ENCODE measurements around the gene PKDCC.
A peak's percentile ranks its signal among the peaks of the same experiment; 100 is the strongest.
"Not testable (repeated sequence)": the region's sequence is repeated elsewhere in the genome, so short reads cannot be mapped to it uniquely, and the experiment has no call there.

Gene PKDCC

GRCh38 chr2:42031281-42032223 is 16.3 kb upstream of the PKDCC start:
- ATAC-seq = no peak

DNA sequence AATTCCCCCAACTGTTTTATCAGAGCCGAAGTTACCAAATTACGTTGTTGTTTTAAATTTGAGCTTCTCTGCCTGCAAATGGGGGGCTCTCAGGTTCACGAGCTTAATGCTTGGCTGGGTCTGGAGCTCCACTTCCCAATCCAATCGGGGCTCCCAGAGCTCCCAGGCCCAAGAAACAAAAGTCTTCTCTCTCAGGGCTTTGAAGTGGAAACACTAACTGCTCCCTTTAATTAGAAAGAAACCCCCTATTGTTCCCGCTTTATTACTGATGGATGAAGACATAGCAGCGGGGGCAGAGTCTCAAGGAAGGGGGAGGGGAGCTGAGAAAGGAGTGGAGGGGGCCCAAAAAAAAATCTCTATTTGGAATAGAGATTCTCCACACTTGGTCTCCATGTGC is 15.6 kb upstream of the PKDCC start:
- no peak for ATAC-seq

DNA sequence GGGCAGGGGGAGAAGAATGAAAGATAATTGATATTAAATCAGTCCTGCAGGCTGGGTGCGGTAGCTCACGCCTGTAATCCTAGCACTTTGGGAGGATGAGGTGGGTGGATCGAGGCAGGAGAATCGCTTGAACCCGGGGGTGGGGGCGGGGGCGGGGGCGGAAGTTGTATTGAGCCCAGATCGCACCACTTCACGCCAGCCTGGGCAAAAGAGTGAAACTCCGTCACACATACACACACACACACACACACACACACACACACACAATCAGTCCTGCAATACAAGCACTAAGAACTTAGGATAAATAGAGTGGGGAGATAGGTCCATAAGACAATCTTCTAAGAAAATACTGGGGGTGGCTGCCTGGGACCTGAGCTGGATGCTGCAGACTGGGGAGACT is 15.1 kb upstream of the PKDCC start:
- ATAC-seq = no peak

DNA sequence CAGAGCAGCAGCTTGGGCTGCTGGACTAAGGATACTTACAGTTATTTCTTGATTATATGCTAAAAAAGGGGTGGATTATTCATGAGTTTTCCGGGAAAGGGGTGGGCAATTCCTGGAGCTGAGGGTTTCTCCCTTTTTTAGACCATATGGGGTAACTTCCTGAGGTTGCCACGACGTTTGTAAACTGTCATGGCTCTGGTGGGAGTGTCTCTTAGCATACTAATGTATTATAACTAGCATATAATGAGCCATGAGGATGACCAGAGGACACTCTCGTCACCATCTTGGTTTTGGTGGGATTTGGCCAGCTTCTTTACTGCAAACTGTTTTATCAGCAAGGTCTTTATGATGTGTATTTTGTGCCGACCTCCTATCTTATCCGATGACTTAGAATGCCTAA is 13.7 kb upstream of the PKDCC start:
- not testable (repeated sequence) for ATAC-seq

DNA sequence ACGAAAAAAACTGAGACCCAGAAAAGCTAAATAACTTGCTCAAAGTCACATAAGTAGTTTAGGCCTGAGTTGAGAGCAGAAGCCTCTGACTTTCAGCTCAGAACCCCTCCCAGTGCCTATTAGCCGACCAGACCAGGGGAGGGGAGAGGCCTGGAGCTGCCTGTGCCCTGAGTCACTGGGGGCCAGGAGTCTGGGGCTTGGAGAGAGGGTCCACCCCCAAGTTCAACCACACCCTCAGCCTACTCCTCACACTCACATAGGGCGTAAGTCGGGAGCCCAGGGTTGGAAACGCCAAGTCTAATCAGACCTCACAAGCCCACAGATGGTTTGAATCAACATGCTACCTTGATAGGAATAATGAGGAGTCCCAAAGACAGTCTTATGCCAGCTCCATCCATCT is 12.6 kb upstream of the PKDCC start:
- ATAC-seq = no peak

DNA sequence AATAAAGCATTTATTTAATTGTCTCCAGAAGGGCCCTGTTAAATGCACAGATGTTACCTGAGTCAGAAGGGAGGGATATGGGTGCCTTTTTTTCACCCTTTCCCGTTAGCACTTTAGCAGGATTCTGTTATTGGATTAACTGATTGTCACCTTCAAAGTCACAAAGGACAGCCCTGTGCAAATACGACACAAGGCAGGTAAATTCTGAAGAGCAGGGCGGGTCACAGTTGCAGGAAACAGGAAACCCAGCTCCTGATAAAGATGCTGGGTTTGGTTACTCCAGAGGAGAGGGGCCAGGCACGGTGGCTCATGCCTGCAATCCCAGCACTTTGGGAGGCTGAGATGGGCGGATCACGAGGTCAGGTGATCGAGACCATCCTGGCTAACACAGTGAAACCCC is 11.4 kb upstream of the PKDCC start:
- ATAC-seq = no peak

GRCh38 chr2:42036940-42037339 is 10.9 kb upstream of the PKDCC start:
- no peak for ATAC-seq

- no peak for ATAC-seq
Observed at GRCh38 chr2:42040643-42041278, 7.1 kb upstream of the PKDCC start.

DNA sequence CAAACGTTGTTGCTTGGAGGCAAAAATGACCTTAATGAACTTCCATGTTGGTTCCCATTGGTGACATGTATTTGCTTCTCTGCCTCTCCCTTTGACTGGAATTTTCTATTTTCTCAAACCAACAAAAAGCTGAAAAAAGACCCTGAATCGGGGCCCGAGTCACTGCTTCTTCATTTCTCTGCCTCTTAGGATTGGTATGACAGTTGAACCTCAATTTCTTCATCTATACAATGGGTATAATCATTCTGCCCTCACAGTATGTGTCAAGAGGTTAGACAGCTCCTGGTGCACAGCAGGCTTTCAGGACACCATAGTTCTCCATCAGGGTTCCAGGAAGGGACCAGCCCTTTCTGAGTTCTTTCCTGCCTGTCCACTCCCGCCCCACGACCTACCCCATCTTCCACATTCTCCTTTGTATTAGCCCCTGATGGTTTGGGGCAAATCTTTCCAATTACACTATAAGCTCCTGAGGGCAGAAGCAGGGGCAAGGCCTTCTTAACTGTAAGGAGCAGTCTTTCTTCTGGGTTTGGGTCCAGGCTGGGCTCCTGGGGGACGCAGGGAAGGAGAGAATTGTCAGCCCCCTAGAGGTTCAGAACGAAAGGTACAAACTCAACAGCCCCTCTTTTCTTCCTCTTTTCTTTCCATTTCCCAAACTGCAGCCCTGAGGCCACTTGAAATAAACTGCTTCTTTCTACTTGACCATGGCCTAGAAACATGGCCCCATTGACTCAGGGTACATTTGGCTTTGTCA is 6.3 kb upstream of the PKDCC start:
- no peak for ATAC-seq

DNA sequence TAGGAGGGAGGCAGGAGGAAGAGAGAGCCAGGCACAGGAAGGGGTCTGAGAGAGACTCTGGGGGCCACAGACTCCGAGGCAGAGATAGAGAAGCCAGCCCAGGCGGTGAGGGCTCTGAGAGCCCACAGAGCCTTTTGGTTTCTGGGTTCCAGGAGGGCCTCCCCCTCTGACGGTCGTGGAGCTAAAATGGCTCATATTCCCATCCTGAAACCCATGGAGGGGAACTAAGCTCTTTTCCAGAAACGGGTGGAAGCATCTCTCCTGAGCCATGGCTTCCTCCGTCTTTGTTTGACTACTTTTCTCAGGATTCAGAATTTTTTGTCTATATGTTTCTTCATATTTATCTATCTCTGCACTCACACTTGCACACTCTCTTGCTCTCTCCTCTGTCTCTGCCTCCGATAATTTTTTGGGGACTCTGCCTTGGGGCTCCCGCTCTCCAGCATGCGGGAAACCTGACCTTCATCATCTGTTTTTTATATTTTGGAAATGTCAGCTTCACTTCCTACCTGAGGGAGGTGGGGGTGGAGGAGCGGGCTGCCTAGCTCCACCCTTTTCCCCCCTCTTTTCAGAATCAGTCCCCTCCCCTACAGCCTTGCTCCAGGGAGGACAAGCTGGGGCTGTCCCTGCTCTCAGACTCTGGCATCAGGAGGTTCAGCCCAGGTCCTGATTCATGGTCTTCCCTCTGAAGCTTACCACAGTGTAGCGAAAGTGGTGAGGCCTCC is 5.0 kb upstream of the PKDCC start:
- ATAC-seq = no peak

DNA sequence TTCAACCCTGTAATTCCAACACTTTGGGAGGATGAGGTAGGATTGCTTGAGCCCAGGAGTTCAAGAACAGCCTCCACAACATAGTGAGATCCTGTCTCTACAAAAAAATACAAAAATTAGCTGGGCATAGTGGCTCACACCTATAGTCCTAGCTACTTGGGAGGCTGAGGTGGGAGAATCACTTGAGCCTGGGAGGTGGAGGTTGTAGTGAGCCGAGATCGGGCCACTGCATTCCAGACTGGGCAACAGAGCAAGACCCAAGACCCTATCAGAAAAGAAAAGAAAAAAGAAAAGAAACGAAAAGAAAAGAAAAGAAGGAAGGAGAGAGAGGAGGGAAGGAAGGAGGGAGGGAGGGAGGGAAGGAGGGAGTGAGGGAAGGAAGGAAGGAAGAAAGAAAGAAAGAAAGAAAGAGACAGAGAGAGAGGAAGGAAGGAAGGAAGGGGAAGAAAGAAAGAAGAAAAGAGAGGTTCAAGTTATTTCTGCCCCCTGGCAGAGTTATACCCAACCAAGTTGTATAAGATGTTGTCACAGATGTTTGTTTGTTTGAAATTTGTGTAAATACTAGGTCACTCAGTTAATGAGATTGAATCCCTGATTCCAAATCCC is 3.9 kb upstream of the PKDCC start:
- ATAC-seq = no peak

DNA sequence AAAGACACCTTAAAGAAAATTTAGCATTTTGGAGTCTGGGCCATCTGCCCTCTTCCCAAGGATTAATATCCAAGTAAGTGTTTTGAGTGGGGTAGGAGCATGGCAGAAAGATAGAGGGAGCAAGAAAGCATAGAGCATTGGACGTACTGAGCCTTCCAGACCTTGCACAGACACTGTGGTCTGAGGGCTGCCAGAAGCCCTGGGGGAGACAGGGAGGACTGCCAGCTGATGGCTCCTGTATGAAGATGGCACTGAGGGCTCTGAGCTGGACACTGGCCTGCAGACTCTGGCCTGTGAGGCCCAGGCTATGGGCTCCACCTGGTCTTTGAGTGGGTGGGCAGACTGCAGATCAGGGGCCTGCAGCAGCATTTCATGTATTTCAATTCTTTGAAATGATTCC is 2.9 kb upstream of the PKDCC start:
- no peak for ATAC-seq

DNA sequence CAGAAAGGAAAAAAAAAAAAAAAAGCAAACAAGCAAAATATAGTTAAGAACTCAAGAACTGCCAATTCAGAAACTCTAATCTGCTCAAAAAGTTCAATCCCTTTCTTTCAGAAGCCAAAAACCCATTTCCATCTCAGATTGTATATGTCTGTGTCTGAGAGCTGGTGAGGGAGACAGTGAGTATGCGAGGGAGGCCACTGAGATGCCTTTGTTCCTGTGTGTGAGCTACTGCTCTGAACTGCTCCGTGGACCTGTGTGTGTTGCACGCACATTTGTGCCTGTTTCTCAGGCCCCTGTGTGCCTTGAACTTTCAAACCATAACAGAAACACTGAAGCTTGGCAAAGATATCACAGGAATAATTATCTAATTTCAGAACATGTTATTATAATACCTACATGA is 2.5 kb upstream of the PKDCC start:
- ATAC-seq = no peak

- no peak for ATAC-seq
Observed at GRCh38 chr2:42045848-42046748, 1.7 kb upstream of the PKDCC start.

DNA sequence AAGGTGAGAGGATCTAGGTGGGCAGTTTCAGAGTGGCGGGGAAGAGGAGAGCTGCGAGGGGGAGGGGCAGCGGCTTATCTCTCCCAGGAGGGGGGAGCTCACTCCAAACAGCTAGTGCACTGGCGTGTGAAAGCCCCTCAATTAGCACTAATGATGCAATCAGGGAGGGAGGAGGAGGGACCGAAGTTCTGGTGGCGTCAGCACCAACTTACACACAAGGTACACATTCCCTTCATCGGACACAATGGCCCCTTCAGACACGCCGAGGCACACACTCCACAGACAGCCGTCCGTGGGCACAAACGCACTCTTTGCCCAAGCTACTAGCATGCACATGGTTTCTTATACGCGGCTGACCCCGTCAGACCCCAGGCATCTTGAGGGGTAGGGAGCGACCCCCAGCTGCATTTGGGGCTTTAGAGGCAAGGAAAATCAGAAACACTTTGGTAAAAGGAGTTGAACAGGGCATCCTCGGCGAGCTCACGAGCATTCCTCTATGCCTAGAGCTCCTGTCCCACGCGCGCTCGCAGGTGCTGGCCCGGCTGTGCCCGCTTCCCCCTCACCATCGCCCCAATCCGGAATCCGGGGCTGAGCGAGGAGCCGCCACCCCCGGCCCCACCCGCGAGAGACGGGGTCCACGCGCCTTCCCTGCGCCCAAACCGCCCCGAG is 868 bp upstream of the PKDCC start:
- no peak for ATAC-seq

DNA sequence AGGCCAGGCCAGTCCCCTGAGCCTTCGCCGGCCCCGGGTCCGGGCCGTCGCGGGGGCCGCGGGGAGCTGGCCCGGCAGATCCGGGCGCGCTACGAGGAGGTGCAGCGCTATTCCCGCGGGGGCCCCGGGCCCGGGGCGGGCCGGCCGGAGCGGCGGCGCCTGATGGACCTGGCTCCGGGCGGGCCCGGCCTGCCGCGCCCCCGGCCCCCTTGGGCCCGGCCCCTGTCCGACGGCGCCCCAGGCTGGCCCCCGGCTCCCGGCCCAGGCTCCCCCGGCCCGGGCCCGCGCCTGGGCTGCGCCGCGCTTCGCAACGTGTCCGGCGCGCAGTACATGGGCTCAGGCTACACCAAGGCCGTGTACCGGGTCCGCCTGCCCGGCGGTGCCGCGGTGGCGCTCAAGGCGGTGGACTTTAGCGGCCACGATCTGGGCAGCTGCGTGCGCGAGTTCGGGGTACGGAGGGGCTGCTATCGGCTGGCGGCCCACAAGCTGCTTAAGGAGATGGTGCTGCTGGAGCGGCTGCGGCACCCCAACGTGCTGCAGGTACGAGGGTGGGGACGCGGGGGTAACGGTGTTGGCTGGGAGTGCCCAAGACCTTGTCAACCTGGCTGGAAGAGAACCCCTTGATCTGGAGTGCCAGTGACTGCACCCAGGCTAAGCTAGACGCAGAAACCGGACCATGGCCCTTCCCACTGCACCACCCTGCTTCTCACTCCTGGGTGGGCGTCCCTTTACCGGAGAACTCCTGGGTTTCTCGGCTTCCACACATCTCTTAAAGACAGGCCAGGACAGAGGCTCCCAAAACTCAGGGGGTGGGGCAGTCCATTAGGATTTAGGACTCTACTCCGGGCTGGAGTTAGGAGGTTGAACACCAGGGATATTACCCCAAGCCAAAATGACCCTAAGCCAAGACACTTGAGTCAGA is 739 bp downstream of the PKDCC start:
- peak in 1 of 2 donors; percentile 23 for ATAC-seq

DNA sequence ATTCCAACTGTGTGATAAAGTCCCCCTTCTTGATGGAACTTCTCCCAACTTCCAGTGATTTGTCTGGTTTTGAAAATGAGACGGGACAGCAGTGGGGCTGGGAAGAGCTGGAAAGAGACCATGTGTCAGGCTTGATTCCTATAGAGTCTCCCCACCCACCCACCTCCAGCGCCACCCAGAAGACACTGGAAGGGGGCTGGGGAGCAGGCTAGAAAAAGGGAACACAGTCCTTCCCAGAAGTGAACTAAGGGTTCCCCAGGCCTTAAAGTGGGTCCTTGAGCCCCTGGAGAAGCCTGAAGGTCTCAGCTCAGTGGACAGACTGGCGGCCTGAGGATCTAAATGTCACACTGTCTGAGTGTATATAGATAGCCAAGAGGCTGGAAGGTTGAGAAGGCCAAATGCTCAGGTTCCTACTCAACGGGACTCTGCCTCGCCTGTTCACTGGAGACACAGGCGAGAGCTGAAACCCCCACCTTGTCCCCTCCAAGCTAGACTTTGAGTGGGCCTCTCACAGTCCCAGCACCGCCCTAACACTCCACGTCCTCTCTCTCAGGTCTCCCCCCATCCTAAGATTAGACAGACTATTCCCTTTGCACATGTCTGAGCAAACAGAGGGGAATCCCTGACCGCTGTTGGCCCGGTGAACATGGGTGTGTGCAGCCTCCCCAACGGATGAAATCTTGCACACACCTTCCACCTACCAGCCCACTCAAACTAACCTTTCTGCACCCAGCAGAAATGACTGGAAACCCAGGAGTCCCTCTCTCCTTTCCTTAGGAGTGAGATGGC is 1.6 kb downstream of the PKDCC start:
- no peak for ATAC-seq

GRCh38 chr2:42050010-42050702 is 2.3 kb downstream of the PKDCC start:
- no peak for ATAC-seq

All from activated CD4-positive, CD25-positive, alpha-beta regulatory T cell treated with anti-CD3 and anti-CD28 coated beads, Interleukin-2, amount 50 U/mL, for 24 hours (primary cell).